ENCODE results near the gene BLOC1S5. TPM values are rescaled to one million over a fixed set of nuclear protein-coding genes. Genes with fewer than 3 reads are reported as not detected.

The BLOC1S5 gene
- total RNA-seq, 3 donors from 2014 or later = 11.8 to 13.8 (median 12.2) TPM

DNA sequence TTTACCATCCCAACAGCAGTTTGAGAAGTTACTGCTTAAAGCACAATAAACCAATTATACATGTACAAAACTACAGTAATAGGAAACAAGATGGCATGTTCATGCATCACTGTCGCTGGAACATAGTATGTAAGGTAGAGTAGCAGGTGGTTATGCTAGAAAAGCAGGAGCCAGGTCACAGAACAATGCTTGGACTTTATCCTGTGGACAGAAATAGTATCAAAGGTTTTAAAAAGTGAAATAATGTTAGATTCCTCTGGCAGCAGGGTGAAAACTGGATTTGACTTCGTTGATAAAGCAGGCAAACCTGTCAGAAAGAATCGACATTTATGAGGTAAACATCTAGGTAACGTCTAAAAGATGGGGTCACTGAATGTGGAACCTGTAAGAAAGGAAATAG is 2.5 kb downstream of the BLOC1S5 start:
- ATAC-seq (no peak), DNase-seq (no peak)
- peaks cover 5% of the 10 kb centered on the region for H3K36me3 ChIP-seq (ENCODE audit: low read depth)
- TF ChIP-seq, protein P1, sequence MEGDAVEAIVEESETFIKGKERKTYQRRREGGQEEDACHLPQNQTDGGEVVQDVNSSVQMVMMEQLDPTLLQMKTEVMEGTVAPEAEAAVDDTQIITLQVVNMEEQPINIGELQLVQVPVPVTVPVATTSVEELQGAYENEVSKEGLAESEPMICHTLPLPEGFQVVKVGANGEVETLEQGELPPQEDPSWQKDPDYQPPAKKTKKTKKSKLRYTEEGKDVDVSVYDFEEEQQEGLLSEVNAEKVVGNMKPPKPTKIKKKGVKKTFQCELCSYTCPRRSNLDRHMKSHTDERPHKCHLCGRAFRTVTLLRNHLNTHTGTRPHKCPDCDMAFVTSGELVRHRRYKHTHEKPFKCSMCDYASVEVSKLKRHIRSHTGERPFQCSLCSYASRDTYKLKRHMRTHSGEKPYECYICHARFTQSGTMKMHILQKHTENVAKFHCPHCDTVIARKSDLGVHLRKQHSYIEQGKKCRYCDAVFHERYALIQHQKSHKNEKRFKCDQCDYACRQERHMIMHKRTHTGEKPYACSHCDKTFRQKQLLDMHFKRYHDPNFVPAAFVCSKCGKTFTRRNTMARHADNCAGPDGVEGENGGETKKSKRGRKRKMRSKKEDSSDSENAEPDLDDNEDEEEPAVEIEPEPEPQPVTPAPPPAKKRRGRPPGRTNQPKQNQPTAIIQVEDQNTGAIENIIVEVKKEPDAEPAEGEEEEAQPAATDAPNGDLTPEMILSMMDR (IDR thresholded peaks at IDR 0.05) = no peak
- no peak overlapping the region for H3K4me3 ChIP-seq
- no peaks in the 10 kb centered on the region for H3K9me3 ChIP-seq
- intact Hi-C loops (cut with DNase I, micrococcal nuclease) = no loop called here
- peaks cover 11% of the 10 kb centered on the region for H3K4me1 ChIP-seq (ENCODE audit: low read depth)

DNA sequence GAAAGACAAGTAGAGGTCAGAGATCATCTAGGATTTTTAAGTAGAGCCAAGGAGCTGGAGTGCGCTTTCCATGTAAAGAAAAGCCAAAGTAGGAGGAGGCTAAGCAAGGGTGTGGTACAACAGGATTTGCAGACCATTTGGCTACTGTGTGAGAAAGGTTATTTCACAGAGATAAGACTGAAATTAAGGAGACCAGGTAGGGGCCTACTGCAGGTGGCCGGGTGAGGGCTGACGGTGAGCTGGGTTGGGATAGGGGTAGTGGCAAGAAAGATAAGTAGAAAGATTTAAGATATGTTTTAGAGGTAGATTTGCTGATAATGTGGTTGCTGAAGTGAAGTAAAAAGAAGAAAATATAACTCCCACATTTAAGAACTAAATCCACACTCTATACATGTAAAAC is 3.8 kb downstream of the BLOC1S5 start:
- no peak for ATAC-seq
- peaks cover 5% of the 10 kb centered on the region for H3K36me3 ChIP-seq (ENCODE audit: low read depth)

DNA sequence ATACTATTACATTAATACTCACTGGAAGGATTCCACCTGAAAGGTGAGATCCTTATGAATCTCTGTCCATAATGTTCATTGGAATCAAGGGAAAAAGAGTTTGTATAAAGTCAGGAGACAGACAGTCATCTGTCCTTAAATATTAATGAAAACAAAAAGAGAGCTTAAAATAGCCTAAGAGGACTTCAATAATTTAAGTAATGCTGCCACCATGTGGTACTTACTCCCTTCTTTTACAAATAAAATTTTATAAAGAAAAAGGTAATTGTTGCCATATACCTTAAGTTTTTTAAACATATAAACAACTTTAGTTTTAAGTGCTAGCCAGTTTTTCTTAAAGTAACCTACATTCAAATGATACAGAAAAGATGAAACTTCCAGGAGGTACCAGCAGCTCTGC is 5.1 kb downstream of the BLOC1S5 start:
- no peak overlapping the region for H3K4me3 ChIP-seq
- no peak for DNase-seq
- peaks cover 5% of the 10 kb centered on the region for H3K36me3 ChIP-seq (ENCODE audit: low read depth)
- TF ChIP-seq, protein P1 (IDR thresholded peaks at IDR 0.05) = no peak
- no peaks in the 10 kb centered on the region for H3K9me3 ChIP-seq
- intact Hi-C loops (cut with DNase I, micrococcal nuclease) = no loop called here
- ATAC-seq = no peak
- H3K4me1 ChIP-seq (ENCODE audit: low read depth) = no peaks in the 10 kb centered on the region

More for the DNA sequence above, 3.8 kb downstream of the BLOC1S5 start:
- TF ChIP-seq, protein P1 (IDR thresholded peaks at IDR 0.05) = no peak
- intact Hi-C loops (cut with DNase I, micrococcal nuclease) = no loop called here
- Histone ChIP-seq H3K4me1 (ENCODE audit: low read depth) (peaks cover 11% of the 10 kb centered on the region), H3K4me3 (no peak overlapping the region), H3K9me3 (no peaks in the 10 kb centered on the region)
- DNase-seq = no peak

DNA sequence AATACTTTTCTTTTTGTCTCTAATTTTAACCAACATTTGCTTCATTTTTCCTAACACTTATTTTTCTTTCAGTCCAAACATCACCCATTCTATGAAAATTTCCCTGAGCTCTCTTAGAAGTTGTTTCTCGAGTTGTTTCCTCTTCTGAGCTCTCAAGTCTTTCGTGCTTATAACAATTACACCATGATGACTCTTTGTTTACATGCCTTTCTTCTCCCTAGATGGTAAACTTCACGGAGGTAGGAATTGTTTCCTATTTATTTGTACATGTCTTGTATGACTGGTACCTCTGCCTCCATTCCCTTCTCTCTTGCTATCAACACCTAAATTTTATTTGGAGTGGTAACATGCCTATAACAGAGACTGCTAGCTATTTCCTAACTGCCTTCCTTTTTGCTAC is 6.4 kb downstream of the BLOC1S5 start:
- peaks cover 5% of the 10 kb centered on the region for H3K36me3 ChIP-seq (ENCODE audit: low read depth)
- no peaks in the 10 kb centered on the region for H3K9me3 ChIP-seq
- TF ChIP-seq, protein P1 (IDR thresholded peaks at IDR 0.05) = no peak
- intact Hi-C loops (cut with DNase I, micrococcal nuclease) = no loop called here
- no peak overlapping the region for H3K4me3 ChIP-seq
- H3K4me1 ChIP-seq (ENCODE audit: low read depth) = no peaks in the 10 kb centered on the region
- ATAC-seq (no peak), DNase-seq (no peak)

DNA sequence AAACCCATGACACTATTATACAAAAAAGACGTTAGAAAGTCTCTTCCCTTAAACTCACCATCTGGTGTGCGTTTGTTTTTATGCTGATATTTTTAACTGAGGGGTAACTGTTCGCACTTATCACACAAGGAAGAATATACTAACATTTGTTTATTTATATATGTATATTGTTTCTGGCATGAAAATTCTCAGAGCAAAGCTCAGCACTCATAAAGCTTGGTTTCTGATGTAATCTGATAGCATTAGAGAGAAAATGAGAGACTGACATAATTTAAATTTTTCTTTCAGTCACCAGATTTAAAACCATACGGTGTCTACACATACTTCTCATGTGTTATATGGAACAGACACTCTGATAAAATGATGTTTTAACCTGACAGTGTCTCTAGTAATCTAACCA is 6.9 kb downstream of the BLOC1S5 start:
- TF ChIP-seq, protein P1 (IDR thresholded peaks at IDR 0.05) = no peak
- Histone ChIP-seq H3K9me3 (no peaks in the 10 kb centered on the region), H3K4me1 (ENCODE audit: low read depth) (no peaks in the 10 kb centered on the region), H3K36me3 (ENCODE audit: low read depth) (peaks cover 5% of the 10 kb centered on the region), H3K4me3 (no peak overlapping the region)
- DNase-seq (no peak), ATAC-seq (no peak)
- intact Hi-C loops (cut with DNase I, micrococcal nuclease) = no loop called here

DNA sequence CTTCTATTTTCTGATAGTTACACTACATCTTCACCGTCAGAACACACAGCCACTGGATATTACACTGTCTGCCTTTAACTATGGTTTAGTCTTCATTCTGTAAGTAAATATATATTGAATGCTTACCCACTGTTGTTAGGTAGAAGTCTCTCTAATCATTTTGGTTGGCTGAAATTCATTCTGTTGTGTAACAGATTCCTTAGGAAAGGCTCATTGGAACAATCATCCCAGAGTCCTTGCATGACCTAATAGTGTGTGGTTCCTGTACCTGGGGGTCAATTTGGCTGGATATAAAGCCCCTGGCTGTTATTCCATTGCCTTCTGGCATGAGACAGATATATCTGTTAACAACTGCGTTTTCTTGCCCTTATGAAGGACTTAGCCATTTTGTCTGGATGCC is 9.9 kb downstream of the BLOC1S5 start:
- DNase-seq = no peak
- Histone ChIP-seq H3K4me3 (no peak overlapping the region), H3K4me1 (ENCODE audit: low read depth) (no peaks in the 10 kb centered on the region), H3K9me3 (no peaks in the 10 kb centered on the region), H3K36me3 (ENCODE audit: low read depth) (no peaks in the 10 kb centered on the region)
- ATAC-seq = no peak
- TF ChIP-seq, protein P1 (IDR thresholded peaks at IDR 0.05) = no peak
- intact Hi-C loops (cut with DNase I, micrococcal nuclease) = no loop called here
